GM23338 (cell line): Measurements from ENCODE around the gene MERTK. TPM values are rescaled to one million over a fixed set of nuclear protein-coding genes. Genes with fewer than 3 reads are reported as not detected.

Source experiments
- ATAC-seq: fragments of 200-7000 bp; cut with Tn5 transposase; 3 replicates; pipeline ENCODE4 v1.9.1; 2020
- DNase-seq: peaks from one replicate; pipeline ENCODE4 v3.0.0-alpha.2; 2015; ENCODE audit warnings: low spot score
- H2AFZ ChIP-seq: fragments of 200-600 bp; sonication (generic); 2 replicates; pipeline ENCODE4 v1.8.0; 2016; ENCODE audit warnings: antibody characterized with exemption, mild to moderate bottlenecking, moderate library complexity
- H3F3A ChIP-seq: fragments of 200-600 bp; sonication (generic); replicated peaks from 2 replicates; pipeline ENCODE4 v1.8.0; 2017; ENCODE audit warnings: antibody characterized with exemption, mixed run types, low read depth
- H3K27ac ChIP-seq: fragments of 200-600 bp; sonication (generic); 2 replicates; pipeline ENCODE4 v1.6.1; 2016; ENCODE audit warnings: low read depth
- H3K27me3 ChIP-seq: fragments of 200-600 bp; sonication (generic); 2 replicates; pipeline ENCODE4 v1.8.0; 2016; ENCODE audit warnings: mild to moderate bottlenecking, mixed run types, moderate library complexity; ENCODE audit not compliant: insufficient read depth
- H3K36me3 ChIP-seq: fragments of 200-600 bp; sonication (generic); 2 replicates; pipeline ENCODE4 v1.8.0; 2016; ENCODE audit warnings: mild to moderate bottlenecking; ENCODE audit not compliant: insufficient read depth
- H3K4me1 ChIP-seq: fragments of 200-600 bp; sonication (generic); 2 replicates; pipeline ENCODE4 v1.8.0; 2016; ENCODE audit warnings: mild to moderate bottlenecking, moderate library complexity; ENCODE audit not compliant: insufficient read depth
- H3K4me2 ChIP-seq: fragments of 200-600 bp; sonication (generic); 2 replicates; pipeline ENCODE4 v1.7.1; 2017; ENCODE audit warnings: mixed run types
- H3K4me3 ChIP-seq: fragments of 200-600 bp; sonication (generic); 2 replicates; pipeline ENCODE4 v1.6.1; 2016; ENCODE audit warnings: mixed run types
- H3K79me2 ChIP-seq: fragments of 200-600 bp; sonication (generic); replicated peaks from 2 replicates; pipeline ENCODE4 v1.8.0; 2017; ENCODE audit warnings: mild to moderate bottlenecking; ENCODE audit not compliant: insufficient read depth
- H3K9me2 ChIP-seq: fragments of 200-600 bp; sonication (generic); 2 replicates; pipeline ENCODE4 v1.8.0; 2017; ENCODE audit not compliant: insufficient read depth
- H4K20me1 ChIP-seq: fragments of 200-600 bp; sonication (generic); replicated peaks from 2 replicates; pipeline ENCODE4 v1.8.0; 2017; ENCODE audit warnings: mild to moderate bottlenecking; ENCODE audit not compliant: insufficient read depth
- H3K27ac Mint-ChIP-seq: 2 replicates; pipeline ENCODE4 v1.8.0; 2020; ENCODE audit warnings: inconsistent platforms, mild to moderate bottlenecking, moderate library complexity, mixed read lengths
- H3K27me3 Mint-ChIP-seq: 3 replicates; pipeline ENCODE4 v1.8.0; 2022; ENCODE audit warnings: low read depth, mild to moderate bottlenecking, moderate library complexity, mixed read lengths, inconsistent platforms; ENCODE audit not compliant: insufficient read depth, poor library complexity
- H3K36me3 Mint-ChIP-seq: 3 replicates; pipeline ENCODE4 v1.8.0; 2021; ENCODE audit warnings: low read depth, mild to moderate bottlenecking, inconsistent platforms, moderate library complexity, mixed read lengths
- H3K4me1 Mint-ChIP-seq: 3 replicates; pipeline ENCODE4 v1.8.0; 2020; ENCODE audit warnings: mild to moderate bottlenecking, inconsistent platforms, mixed read lengths
- H3K4me3 Mint-ChIP-seq: 3 replicates; pipeline ENCODE4 v1.8.0; 2021; ENCODE audit warnings: moderate library complexity, mild to moderate bottlenecking, inconsistent platforms, mixed read lengths
- H3K9me3 Mint-ChIP-seq: 3 replicates; pipeline ENCODE4 v1.8.0; 2020; ENCODE audit warnings: moderate library complexity, mild to moderate bottlenecking, inconsistent platforms, mixed read lengths
- CREB1 ChIP-seq: fragments of 250-450 bp; sonication (Bioruptor Pico); IDR thresholded peaks from 2 replicates; pipeline ENCODE4 v1.5.0; 2020; ENCODE audit warnings: low read depth, mild to moderate bottlenecking, moderate library complexity
- ETS1 ChIP-seq: IDR thresholded peaks from 2 replicates; pipeline ENCODE4 v1.6.1; 2016; ENCODE audit warnings: antibody characterized with exemption
- EZH2 ChIP-seq: fragments of 200-600 bp; sonication (generic); IDR thresholded peaks from one replicate; pipeline ENCODE4 v1.8.0; 2017; ENCODE audit warnings: antibody characterized with exemption, mild to moderate bottlenecking, low read depth; ENCODE audit not compliant: unreplicated experiment
- EZH2phosphoT487 ChIP-seq: fragments of 200-600 bp; sonication (generic); IDR thresholded peaks from one replicate; pipeline ENCODE4 v1.8.1; 2018; ENCODE audit warnings: antibody characterized with exemption; ENCODE audit not compliant: unreplicated experiment
- JUNB ChIP-seq: IDR thresholded peaks from one replicate; pipeline ENCODE4 v1.6.1; 2016; ENCODE audit warnings: antibody characterized with exemption; ENCODE audit not compliant: unreplicated experiment
- POLR2AphosphoS5 ChIP-seq: IDR thresholded peaks from 2 replicates; pipeline ENCODE4 v1.6.1; 2016; ENCODE audit warnings: antibody characterized with exemption, low read depth
- STAT1 ChIP-seq: IDR thresholded peaks from one replicate; pipeline ENCODE4 v1.6.1; 2016; ENCODE audit warnings: antibody characterized with exemption; ENCODE audit not compliant: unreplicated experiment
- ZNF114 ChIP-seq: fragments of 250-450 bp; sonication (Bioruptor Pico); IDR thresholded peaks from 2 replicates; pipeline ENCODE4 v1.5.0; 2020; ENCODE audit warnings: mild to moderate bottlenecking, moderate library complexity
- polyA plus RNA-seq: library from polyadenylated mRNA; unstranded; fragments of >200 nt; fragmentation: Nextera tagmentation; extraction: Ambion mirVana; gene quantifications from 2 replicates; pipeline ENCODE4 v1.2.1, GENCODE V29; 2016
- total RNA-seq: library from RNA; depleted of rRNA; stranded (reverse); fragments of >200 nt; shearing (Covaris generic); gene quantifications from 2 replicates; pipeline ENCODE4 v1.2.3, GENCODE V29; 2014
- TF ChIP-seq, protein P1 (sequence below): fragments of 250-450 bp; sonication (Bioruptor Pico); IDR thresholded peaks from 2 replicates; pipeline ENCODE4 v1.5.0; 2020; ENCODE audit warnings: mild to moderate bottlenecking, moderate library complexity

Gene MERTK
- total and polyA plus RNA-seq, 2 experiments from 2014 or later: 3.0 to 9.0 TPM

GRCh38 chr2:111945444-111946293 is 47.3 kb downstream of the MERTK start:
- ATAC-seq (peak; percentile 56), DNase-seq (no peak)
- Histone ChIP-seq H3K27me3 (no peaks in the 10 kb centered on the region), H3K4me1 (no peaks in the 10 kb centered on the region), H3K4me2 (no peak overlapping the region), H3K4me3 (no peak overlapping the region), H3K27ac (no peak overlapping the region), H3K79me2 (no peaks in the 10 kb centered on the region), H3K9me2 (no peaks in the 10 kb centered on the region), H3F3A (no peaks in the 10 kb centered on the region), H4K20me1 (peaks cover 8% of the 10 kb centered on the region; the same call in 1 of the 2 replicates), H3K36me3 (no peaks in the 10 kb centered on the region), H2AFZ (no peak overlapping the region)
- Mint-ChIP-seq H3K27ac (peak overlapping the region; percentile 88; the same call in 1 of the 2 replicates), H3K4me3 (no peak overlapping the region), H3K4me1 (peaks cover 28% of the 10 kb centered on the region), H3K9me3 (no peaks in the 10 kb centered on the region), H3K36me3 (peaks cover 12% of the 10 kb centered on the region; the same call in 2 of the 3 replicates), H3K27me3 (peaks cover 6% of the 10 kb centered on the region)
- TF ChIP-seq CREB1: no peak
- no peak for TF ChIP-seq EZH2
- no peak for TF ChIP-seq STAT1
- no peak for TF ChIP-seq POLR2AphosphoS5
- TF ChIP-seq ZNF114 (CRISPR knock-in tag): no peak
- TF ChIP-seq EZH2phosphoT487: no peak

- DNase-seq: peak; percentile 24
- H3K9me3 Mint-ChIP-seq: no peaks in the 10 kb centered on the region
- no peaks in the 10 kb centered on the region for H3K27me3 ChIP-seq
- peak; percentile 52 for ATAC-seq
- peaks cover 6% of the 10 kb centered on the region for H3K27me3 Mint-ChIP-seq
- H3K4me1 ChIP-seq: no peaks in the 10 kb centered on the region
- no peak overlapping the region for H3K4me2 ChIP-seq
- no peaks in the 10 kb centered on the region for H3F3A ChIP-seq
- H3K27ac Mint-ChIP-seq: peak overlapping the region; percentile 88
- H3K4me1 Mint-ChIP-seq: peaks cover 22% of the 10 kb centered on the region
- H4K20me1 ChIP-seq: peaks cover 8% of the 10 kb centered on the region; the same call in 1 of the 2 replicates
- H3K36me3 ChIP-seq: no peaks in the 10 kb centered on the region
- no peak overlapping the region for H3K4me3 ChIP-seq
- H3K4me3 Mint-ChIP-seq: no peak overlapping the region
- peaks cover 12% of the 10 kb centered on the region; the same call in 2 of the 3 replicates for H3K36me3 Mint-ChIP-seq
- no peak overlapping the region for H3K27ac ChIP-seq
- no peaks in the 10 kb centered on the region for H3K9me2 ChIP-seq
- no peaks in the 10 kb centered on the region for H3K79me2 ChIP-seq
- H2AFZ ChIP-seq: no peak overlapping the region
- TF ChIP-seq ZNF114 (CRISPR knock-in tag) (no peak), ETS1 (no peak), JUNB (no peak)
- TF ChIP-seq, protein P1, sequence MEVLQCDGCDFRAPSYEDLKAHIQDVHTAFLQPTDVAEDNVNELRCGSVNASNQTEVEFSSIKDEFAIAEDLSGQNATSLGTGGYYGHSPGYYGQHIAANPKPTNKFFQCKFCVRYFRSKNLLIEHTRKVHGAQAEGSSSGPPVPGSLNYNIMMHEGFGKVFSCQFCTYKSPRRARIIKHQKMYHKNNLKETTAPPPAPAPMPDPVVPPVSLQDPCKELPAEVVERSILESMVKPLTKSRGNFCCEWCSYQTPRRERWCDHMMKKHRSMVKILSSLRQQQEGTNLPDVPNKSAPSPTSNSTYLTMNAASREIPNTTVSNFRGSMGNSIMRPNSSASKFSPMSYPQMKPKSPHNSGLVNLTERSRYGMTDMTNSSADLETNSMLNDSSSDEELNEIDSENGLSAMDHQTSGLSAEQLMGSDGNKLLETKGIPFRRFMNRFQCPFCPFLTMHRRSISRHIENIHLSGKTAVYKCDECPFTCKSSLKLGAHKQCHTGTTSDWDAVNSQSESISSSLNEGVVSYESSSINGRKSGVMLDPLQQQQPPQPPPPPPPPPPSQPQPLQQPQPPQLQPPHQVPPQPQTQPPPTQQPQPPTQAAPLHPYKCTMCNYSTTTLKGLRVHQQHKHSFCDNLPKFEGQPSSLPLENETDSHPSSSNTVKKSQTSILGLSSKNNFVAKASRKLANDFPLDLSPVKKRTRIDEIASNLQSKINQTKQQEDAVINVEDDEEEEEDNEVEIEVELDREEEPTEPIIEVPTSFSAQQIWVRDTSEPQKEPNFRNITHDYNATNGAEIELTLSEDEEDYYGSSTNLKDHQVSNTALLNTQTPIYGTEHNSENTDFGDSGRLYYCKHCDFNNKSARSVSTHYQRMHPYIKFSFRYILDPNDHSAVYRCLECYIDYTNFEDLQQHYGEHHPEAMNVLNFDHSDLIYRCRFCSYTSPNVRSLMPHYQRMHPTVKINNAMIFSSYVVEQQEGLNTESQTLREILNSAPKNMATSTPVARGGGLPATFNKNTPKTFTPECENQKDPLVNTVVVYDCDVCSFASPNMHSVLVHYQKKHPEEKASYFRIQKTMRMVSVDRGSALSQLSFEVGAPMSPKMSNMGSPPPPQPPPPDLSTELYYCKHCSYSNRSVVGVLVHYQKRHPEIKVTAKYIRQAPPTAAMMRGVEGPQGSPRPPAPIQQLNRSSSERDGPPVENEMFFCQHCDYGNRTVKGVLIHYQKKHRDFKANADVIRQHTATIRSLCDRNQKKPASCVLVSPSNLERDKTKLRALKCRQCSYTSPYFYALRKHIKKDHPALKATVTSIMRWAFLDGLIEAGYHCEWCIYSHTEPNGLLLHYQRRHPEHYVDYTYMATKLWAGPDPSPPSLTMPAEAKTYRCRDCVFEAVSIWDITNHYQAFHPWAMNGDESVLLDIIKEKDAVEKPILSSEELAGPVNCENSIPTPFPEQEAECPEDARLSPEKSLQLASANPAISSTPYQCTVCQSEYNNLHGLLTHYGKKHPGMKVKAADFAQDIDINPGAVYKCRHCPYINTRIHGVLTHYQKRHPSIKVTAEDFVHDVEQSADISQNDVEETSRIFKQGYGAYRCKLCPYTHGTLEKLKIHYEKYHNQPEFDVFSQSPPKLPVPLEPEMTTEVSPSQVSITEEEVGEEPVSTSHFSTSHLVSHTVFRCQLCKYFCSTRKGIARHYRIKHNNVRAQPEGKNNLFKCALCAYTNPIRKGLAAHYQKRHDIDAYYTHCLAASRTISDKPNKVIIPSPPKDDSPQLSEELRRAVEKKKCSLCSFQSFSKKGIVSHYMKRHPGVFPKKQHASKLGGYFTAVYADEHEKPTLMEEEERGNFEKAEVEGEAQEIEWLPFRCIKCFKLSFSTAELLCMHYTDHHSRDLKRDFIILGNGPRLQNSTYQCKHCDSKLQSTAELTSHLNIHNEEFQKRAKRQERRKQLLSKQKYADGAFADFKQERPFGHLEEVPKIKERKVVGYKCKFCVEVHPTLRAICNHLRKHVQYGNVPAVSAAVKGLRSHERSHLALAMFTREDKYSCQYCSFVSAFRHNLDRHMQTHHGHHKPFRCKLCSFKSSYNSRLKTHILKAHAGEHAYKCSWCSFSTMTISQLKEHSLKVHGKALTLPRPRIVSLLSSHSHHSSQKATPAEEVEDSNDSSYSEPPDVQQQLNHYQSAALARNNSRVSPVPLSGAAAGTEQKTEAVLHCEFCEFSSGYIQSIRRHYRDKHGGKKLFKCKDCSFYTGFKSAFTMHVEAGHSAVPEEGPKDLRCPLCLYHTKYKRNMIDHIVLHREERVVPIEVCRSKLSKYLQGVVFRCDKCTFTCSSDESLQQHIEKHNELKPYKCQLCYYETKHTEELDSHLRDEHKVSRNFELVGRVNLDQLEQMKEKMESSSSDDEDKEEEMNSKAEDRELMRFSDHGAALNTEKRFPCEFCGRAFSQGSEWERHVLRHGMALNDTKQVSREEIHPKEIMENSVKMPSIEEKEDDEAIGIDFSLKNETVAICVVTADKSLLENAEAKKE: no peak
Measured at GRCh38 chr2:111946294-111947114, 48.1 kb downstream of the MERTK start.
